GM21423 (cell line): ENCODE measurements around the gene PRKAR1B.

Experiments used
- ATAC-seq: cut with Tn5 transposase; IDR thresholded peaks from one replicate; pipeline ENCODE4 v1.9.1; 2021; ENCODE audit warnings: mild to moderate bottlenecking, moderate library complexity; ENCODE audit not compliant: unreplicated experiment

The PRKAR1B gene

DNA sequence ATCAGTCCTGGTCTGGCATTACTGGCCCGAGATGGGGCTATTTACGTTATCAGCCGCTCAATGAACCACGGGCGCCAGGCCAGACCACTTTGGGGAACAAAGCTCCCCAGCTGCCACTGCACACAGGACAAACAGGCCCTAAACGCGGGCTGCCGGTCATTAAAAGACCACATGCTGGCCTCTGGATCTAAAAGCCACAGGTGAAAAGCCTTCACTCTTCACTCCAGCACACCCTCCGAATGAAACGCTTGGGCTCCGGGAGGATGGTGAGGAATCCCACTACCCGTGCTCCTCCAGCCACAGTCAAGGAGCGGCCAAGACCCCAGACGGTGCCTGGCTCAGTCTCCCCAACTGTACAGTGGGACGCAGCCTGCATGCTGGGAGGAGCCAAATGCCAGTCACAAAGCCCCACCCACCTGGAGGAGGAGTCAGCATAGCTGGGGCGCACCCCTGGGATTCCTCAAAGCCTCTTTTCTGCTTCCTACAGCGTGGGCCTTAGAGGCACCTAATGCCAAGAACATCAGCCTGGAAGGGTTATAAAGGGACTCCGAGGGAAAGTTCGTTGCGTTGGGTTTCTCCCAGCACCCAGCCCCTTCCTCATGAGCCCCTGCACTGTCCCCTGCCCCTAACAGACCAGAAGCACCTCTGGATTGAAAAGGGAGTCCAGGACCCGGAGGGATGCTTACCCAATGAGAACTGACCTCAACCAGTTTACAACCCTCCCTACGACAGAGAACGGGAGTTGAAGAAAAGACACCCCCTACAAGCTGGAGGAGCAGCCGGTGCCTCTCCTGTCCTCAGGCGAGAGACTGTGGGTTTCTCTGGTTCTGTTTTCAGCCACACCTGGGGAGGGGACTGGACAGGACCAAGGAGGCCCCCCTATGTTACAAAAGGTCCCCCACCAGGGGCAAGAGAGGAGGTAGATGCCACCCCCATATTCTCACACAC lies 212.2 kb downstream of the PRKAR1B start:
- no peak for ATAC-seq

DNA sequence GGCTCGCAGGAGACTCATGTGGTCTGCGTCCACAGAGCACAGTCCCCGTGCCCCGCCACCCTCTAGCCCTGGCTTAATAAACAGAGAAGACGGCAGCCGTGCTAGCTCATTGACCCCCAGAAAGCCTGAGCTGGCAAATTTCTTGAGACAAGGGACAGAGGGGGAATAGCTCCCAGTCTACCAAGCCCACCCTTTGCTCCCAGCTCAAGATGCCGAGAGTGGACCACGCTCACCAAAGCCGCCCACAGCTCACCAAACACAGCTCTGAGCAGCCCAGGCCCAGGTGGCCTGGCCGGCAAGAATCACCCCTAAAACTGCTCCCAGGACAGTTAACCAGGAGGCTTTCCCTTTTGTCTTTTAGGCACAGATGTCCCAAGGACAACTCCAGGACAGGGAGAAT lies 212.8 kb downstream of the PRKAR1B start:
- ATAC-seq: no peak

DNA sequence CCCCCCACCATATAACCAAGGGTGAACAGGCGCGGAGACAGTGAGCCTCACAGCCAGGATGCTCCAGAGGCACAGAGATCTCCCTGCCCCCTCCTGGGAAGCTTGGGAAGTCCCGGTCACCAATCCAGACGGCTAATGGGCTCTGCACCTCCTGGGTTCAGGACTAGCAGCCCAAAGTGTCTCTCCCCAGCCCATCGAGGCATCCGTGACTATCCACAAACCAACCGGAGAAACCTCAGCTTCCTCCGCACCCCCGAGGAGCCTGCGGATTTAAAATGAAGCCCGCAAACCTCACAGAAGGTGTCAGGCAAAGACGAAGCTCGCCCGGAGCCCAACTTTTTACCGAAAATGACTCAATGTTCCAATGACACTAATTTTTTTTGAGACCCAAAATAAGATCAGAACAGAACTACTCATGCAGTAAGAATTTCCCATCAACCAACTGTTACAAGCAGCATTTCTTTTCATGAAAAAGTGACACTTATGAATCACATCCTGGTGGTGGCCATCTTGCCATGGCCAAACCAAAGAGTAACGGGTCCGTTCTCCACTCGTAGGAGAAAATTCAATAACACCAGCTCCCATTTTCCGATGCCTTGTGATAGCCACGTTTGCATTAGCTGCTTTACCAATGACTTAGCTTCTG lies 213.4 kb downstream of the PRKAR1B start:
- ATAC-seq: no peak

DNA sequence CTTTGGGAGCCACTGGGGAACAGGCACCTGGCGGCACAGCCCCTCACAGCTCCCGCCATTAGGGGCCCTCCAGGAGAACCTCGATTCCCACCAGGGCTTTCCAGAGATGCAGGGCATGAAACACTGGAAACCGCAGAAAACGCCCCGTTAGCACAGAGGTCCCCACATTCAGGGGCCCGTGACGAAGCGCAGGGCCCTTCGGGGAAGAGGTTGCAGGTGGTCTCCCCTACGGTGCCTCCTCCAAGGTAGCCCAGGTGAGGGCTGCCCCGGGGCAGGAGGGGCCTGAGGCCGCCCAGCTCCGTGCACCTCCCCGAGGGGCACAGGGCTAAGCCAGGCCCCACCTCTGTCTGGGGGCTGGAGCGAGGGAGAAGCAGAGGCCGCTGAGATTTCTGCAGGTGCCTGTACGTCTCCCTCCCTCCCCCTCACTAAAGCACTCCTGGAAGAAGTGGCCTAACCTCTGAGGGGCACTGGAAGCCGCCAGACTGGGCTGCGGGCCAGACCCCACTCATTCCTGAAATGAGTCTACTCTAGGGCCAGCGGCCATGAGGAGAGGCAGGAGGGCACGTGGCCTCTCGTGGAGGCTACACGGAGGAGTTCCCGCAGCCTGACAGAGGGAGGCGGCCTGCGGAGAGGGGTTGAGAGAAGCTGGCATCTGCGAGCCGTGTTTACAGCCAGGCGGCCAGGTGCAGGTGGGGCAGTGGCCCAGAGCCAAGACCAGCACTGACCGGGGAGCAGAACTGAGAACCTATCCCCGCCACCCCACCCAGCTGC lies 214.4 kb downstream of the PRKAR1B start:
- no peak for ATAC-seq

DNA sequence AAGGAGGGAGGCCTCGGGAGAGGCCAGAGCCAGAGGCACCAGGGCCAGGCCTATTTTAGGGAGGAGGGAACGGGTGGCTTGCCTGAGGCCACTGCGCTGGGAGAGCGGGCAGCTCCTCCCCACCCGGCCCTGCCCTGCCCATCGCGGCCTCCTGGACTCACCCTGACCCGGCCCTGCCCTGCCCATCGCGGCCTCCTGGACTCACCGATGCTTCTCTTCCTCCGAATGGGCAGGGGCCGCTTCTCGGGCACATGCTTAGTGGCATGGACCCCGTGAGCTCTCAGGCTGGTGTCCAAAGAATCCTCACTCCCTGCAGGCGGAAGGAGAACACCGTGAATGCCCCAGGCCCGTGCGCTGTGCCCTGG lies 215.0 kb downstream of the PRKAR1B start:
- ATAC-seq: no peak

DNA sequence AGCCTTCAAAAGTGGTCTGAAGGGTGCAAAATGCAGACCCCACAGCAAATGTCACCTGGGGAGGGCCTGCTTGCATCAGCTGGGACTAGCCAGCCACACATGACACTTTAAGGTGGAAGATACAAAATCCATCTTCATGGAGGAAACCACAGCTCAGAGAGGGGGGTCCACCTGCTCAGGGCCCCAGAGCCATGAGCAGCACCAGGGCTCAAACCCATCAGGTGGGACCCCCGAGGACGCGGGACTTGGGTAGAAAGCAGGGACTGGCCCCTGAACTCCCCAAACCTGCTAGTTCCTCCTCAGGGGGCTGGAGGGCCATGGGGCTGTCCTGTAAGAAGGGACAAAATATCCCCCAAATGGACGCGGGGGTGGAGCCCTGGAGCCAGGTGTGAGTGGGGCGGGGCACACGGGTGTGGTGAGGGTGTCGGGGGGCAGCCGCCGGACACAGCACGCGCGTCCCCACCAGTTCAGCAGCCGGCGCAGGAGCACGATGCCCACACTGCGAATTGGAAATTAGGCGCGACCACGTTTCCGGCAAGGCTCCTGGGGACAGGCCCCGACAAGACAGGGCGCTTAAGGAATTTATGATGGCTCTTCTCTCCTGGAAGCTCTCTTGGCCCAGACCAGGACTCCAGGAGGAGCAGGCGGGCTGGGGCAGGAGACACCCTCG lies 215.5 kb downstream of the PRKAR1B start:
- no peak for ATAC-seq

DNA sequence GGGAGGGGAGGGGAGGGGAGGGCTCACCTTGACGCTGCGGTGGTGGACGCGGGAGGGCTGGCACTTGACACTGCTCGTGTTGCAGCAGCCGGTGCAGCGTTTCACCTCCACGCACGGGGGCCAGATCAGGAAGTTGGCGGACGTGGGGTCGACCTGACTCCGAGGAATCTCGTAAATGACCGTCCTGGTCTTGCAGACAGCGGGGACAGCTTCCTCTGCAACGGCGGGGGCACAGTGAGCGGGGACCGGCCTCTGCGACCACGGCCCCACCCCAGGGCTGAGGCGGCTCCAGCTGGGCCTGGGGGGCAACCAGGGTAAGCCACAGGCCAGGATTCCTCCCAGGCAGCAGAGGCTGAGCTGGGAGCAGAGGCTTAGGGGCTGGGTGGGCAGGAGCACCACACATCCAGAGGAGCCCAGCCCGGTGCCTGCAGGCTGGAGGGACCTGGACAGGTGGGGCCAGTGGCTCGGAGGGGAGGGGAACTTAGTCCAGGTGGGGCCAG lies 216.2 kb downstream of the PRKAR1B start:
- no peak for ATAC-seq

DNA sequence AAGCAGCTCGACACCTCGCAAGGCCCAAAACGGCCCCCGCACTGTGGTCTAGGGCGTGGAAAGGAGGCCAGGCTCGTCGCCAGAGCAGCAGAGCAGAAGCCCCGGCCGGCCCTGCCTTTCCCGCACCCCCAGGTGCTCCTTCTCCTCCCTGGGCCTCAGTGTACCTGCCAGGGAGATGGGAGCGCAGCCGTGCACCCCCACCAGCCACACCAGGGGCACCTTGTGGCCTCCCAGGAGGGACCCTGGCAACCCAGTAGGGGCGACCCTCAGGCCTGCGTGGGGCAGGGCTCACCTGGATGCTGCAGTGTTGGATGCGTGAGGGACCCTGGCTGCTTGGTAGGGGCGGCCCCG lies 217.0 kb downstream of the PRKAR1B start:
- ATAC-seq: no peak

DNA sequence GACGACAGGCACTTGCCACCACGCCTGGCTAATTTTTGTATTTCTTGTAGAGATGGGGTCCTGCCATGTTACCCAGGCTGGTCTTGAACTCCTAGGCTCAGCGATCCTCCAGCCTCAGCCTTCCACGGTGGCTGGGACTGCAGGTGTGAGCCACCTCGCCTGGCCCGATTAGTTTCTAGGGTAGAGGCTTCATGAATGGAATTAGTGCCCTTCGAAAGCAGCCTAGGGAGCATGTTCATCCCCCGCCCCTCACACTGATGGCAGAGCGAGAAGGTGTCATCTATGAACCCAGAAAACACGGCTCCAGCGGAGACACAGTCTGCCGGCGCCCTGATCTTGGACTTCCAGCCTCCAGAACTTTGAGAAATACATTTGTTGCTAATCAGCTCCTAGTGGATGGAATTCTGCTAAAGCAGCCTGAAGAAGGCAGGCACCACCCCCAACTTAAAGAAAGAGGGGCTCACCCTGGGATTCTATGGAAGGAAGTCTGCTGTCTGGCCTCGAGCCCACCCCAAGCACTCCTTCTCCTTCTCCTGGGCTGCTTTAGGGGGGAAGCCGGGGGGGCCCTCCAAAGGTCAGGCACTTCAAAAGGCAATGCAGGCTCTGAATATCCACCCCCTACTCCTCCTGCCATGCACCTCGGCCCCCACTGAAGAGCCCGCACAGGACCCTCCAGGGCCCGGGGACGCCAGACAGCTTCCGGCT lies 217.5 kb downstream of the PRKAR1B start:
- ATAC-seq: no peak

DNA sequence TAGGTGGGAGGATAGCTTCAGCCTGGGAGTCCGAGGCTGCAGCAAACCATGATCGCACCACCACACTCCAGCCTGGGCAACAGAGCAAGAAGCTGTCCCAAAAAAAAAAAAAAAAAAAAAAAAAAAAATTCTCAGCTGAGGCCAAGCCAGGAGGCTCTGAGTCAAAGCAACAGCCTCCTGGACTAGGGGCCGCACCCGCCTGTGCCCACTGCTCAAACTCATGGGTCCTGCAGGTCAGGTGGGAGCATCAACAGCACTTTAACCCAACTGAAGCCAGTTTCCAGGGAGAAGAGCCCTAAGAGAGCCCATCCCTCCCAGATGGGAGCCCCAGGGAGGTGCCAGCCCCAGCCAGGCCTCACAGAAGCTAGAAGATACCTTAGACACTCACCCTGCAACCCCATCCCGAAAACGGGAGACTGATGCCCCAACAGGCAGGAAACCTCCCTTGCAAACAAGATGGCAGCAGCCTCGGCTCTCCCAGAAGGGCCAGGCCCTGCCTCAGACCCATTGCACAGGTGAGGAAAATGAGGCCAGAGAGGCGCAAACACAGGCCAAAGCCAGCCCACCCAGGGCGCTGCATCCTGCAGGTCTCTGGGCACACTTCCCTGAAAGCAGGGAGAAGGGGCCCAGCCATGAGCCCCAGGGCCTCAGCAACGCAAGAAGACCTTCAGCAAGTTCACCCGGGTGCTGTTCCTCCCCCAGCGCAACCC lies 218.5 kb downstream of the PRKAR1B start:
- ATAC-seq: no peak

DNA sequence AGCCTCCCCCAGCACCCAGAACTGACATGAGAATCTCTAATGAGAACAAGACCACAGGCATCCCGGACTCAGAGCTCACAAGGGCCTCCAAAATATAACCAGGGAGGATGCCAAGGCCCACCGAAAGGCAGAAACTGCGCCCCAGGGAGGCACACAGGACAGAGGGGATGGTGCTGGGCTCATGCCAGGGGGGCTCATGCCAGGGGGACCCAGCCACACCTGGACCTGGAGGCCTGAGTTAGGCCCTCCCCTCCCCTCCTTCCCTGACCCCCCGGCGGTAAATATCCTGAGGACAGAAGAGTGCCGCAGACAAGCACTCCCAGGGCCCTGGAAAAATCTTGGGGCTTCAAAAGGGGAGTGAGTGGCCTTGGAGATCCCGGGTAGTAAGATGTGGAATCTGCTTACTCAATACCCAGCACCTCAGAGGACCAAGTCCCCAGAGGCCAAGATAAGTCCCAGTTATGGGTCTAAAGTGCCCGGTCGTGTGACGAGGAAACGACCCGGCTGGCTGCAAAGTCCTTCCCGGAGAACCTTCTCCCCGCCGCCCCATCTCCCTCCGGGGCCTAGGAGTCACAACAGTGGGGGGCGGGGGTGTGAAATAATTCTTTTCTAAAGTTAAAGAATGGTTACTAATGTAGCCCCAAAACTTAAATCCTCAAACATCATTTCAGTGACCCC lies 219.3 kb downstream of the PRKAR1B start:
- ATAC-seq: no peak

DNA sequence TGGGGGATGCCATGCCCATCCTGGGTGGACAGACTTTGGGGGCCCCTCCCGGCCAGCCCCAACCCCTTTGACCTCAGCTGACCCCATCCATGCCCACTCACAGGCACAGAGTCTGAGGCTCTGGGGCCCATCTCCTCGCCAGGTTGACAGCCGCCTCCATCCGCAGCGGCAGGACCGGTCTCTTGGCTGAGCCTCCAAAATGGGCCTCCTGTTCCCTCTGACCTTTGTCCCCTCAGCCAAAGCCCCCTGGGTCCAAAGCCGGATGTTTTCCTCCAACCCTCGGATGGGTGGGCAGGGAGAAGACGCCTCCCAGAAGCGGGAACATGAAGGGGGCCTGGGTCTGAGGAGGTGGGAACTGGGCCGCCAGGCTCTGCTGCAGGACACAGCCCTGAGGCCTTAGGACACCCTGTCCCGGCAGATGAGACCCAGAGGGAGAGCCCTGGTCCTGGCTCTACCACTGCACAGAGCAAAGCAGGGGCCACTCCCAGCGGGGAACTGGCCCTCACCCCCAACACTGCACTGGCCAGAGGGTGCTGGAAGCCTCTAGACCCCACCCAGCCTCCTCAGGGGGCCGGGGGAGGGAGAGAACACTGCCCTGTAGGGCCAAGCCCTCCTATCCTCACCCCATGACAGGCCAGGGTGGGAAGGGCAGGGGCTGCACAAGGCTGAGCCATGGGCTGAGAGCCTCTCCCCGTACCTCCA lies 220.0 kb downstream of the PRKAR1B start:
- ATAC-seq: no peak

DNA sequence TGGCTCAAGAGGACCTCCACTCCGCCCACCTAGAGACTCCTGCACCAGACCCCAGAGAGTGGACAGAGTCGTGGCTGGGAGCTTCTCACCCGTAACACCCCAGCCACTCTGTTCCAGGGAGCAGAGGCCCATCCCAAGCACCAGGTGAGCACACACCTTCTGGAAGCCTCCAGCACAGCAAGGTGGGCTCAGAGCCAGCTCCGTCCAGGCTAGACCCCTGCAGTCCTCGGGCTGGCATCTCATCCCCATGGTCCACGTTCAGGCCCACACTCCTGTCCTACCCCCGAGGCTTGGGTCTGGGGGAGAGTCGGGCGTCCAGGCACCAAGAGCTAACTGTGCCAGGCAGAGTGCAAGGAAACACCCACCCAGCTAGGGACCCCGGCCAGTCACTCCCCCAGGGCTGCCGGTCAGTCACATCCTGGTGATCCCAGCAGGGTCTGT lies 220.7 kb downstream of the PRKAR1B start:
- no peak for ATAC-seq

DNA sequence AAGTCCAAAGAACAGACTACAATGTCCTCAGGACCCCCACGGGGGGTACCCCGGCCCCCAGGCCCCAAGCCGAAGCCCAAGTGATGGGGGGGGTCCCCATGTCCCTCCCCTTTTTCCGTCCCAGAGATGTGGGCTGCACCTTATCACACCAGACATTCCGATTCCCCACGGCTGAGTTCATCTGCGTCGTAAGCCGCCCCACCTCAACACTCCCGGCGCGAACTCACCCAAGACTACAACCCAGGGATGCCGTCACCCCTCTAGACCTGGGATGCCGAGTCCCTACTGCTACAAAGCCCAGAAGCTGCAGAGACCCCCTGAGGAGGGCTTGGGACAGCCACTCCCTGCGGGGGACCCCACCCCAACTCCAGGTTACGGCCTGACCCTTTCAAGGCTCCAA lies 221.9 kb downstream of the PRKAR1B start:
- ATAC-seq: no peak

DNA sequence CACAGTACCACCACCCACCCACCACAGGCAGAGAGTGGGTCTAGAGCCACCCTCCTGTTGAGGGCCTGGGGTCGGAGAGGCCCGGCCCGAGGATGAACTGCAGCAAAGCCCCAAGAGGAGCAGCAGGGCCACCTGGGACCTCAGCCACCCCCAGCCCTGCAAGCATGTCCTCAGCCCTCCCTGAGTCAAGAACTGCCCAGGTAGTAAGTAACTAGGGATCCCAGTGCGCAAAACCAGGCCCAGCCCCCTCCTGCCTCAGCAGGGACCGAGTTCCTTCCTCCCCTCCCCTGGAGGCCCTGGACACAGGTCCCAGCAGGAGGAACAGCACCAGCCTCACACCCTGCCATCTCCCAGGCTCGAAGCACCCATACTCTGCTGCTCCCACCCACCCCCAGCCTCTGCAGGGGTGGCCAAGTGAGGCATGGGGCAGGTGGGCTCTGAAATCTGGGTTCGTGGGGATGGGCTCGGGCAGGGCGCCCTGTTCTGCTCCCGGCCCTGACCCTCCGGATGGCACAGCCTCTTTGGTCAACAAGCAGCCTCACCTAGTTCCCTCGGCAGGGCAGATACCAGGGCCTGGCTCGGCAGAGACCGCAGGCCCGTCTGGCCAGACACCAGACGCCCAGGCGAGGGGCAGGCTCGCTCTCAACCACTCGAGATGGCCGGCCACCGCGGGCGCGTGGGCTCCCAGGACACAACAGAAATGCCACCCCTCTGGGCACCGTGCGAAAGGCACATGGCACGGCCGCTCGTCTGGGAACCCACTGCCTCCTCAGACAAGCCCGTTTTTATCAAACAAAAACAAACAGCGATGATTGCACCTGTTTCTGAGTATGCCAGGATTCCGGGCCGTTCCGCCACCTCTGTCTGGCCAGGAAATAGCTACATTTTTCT lies 222.6 kb downstream of the PRKAR1B start:
- no peak for ATAC-seq

DNA sequence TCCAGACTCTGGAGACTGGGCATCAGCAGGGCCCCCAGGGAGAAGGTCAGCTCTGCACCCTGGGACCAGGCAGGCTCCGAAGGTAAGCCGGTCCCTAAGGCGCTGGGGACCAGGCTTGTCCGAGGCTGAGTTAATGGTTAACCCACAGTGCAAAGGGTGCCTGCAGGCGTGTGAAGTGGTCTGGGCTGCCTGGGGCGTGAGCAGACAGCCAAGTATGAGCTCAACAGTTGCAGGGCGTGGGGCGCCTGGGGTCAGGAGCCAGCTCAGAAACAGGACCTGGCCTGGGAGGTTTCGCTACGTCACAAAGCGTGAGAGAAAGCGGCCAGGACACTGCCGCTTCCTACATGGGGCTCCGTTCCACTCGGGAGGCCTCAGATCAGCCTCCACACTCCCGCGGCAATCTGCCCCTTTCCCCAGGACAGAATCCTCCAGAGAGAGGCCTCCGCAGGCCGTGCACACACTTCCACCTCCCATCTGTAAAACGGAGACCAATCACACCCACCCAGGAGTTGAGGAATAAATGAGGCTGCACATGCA lies 223.4 kb downstream of the PRKAR1B start:
- ATAC-seq: no peak

DNA sequence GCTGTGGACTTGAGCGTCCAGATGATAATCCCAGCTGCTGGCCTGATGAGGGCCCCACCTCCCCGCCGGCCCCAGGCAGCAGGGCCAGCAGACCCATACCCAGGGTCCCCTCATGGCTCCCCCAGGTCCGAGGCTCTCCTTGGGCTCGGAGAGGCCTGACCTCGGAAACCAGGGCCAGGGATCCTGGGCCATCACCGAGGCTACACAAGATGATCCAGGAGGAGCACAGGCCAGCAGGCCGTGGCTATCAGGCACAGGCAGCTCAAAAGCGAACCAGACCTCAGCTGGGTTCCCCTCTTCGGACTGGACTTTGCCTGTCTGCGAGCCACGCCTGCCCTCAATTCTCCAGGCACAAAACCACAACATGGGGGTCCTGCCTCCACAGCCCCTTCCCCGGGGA lies 224.8 kb downstream of the PRKAR1B start:
- no peak for ATAC-seq
